ENCODE measurements around the gene C10orf95. TPM values are rescaled to one million over a fixed set of nuclear protein-coding genes. Genes with fewer than 3 reads are reported as not detected.

Gene C10orf95
- total RNA-seq, 1 donor from 2014 or later: 0.20 TPM

- no peak for DNase-seq (ENCODE audit: low read depth)
- Mint-ChIP-seq H3K27me3 (ENCODE audit: low read depth, unreplicated experiment) (peaks cover 20% of the 10 kb centered on the region), H3K27ac (ENCODE audit: unreplicated experiment) (peak overlapping the region; percentile 80), H3K4me3 (ENCODE audit: unreplicated experiment) (peak overlapping the region; percentile 95), H3K36me3 (ENCODE audit: low read depth, unreplicated experiment) (peaks cover 11% of the 10 kb centered on the region), H3K9me3 (ENCODE audit: unreplicated experiment) (no peaks in the 10 kb centered on the region), H3K4me1 (ENCODE audit: low read depth, unreplicated experiment) (peaks cover 5% of the 10 kb centered on the region)
- peak overlapping the region; percentile 92 for H3K4me3 ChIP-seq (ENCODE audit: insufficient read depth, low read depth, low read length)
- no peak for FAIRE-seq
- peaks cover 10% of the 10 kb centered on the region for H4K20me1 ChIP-seq (ENCODE audit: insufficient read depth, low read length)
- peaks cover 21% of the 10 kb centered on the region for H3K4me1 ChIP-seq (ENCODE audit: insufficient read depth, low read length)
- H3K27me3 ChIP-seq (ENCODE audit: insufficient read depth, low read length): peaks cover 8% of the 10 kb centered on the region
- TF ChIP-seq, protein P1, sequence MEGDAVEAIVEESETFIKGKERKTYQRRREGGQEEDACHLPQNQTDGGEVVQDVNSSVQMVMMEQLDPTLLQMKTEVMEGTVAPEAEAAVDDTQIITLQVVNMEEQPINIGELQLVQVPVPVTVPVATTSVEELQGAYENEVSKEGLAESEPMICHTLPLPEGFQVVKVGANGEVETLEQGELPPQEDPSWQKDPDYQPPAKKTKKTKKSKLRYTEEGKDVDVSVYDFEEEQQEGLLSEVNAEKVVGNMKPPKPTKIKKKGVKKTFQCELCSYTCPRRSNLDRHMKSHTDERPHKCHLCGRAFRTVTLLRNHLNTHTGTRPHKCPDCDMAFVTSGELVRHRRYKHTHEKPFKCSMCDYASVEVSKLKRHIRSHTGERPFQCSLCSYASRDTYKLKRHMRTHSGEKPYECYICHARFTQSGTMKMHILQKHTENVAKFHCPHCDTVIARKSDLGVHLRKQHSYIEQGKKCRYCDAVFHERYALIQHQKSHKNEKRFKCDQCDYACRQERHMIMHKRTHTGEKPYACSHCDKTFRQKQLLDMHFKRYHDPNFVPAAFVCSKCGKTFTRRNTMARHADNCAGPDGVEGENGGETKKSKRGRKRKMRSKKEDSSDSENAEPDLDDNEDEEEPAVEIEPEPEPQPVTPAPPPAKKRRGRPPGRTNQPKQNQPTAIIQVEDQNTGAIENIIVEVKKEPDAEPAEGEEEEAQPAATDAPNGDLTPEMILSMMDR (IDR thresholded peaks at IDR 0.05; ENCODE audit: insufficient read depth, low read depth, low read length): no peak
- no peak overlapping the region for H3K27ac ChIP-seq (ENCODE audit: low read depth, low read length)
- H3K9me3 ChIP-seq (ENCODE audit: insufficient read depth, low read depth, low read length): no peaks in the 10 kb centered on the region
- peaks cover 9% of the 10 kb centered on the region for H3K79me2 ChIP-seq (ENCODE audit: insufficient read depth, low read length)
- H3K36me3 ChIP-seq (ENCODE audit: insufficient read depth, low read length): no peaks in the 10 kb centered on the region
- peak overlapping the region; percentile 99 for H2AFZ ChIP-seq (ENCODE audit: low read depth, low read length)
- H3K9ac ChIP-seq (ENCODE audit: low read length): no peak overlapping the region
- H3K4me2 ChIP-seq (ENCODE audit: low read length): peak overlapping the region; percentile 92
Measured at GRCh38 chr10:102419269-102420180, 31.8 kb downstream of the C10orf95 start.

- Histone ChIP-seq H2AFZ (ENCODE audit: low read depth, low read length) (peak within 1 kb of the TSS; percentile 99), H3K9me3 (ENCODE audit: insufficient read depth, low read depth, low read length) (no peaks in the 10 kb centered on the region), H3K4me2 (ENCODE audit: low read length) (peak within 1 kb of the TSS; percentile 92), H4K20me1 (ENCODE audit: insufficient read depth, low read length) (peaks cover 10% of the 10 kb centered on the region), H3K4me3 (ENCODE audit: insufficient read depth, low read depth, low read length) (peak within 1 kb of the TSS; percentile 92), H3K36me3 (ENCODE audit: insufficient read depth, low read length) (no peaks in the 10 kb centered on the region), H3K4me1 (ENCODE audit: insufficient read depth, low read length) (peaks cover 21% of the 10 kb centered on the region), H3K79me2 (ENCODE audit: insufficient read depth, low read length) (peaks cover 9% of the 10 kb centered on the region), H3K27me3 (ENCODE audit: insufficient read depth, low read length) (peaks cover 8% of the 10 kb centered on the region), H3K9ac (ENCODE audit: low read length) (no peak within 1 kb of the TSS), H3K27ac (ENCODE audit: low read depth, low read length) (no peak within 1 kb of the TSS)
- TF ChIP-seq, protein P1 (IDR thresholded peaks at IDR 0.05; ENCODE audit: insufficient read depth, low read depth, low read length): no peak
- TF ChIP-seq EZH2 (IDR thresholded peaks at IDR 0.05; ENCODE audit: insufficient read depth, low read length): peak; percentile 40
- peaks cover 5% of the 10 kb centered on the region for H3K4me1 Mint-ChIP-seq (ENCODE audit: low read depth, unreplicated experiment)
- H3K4me3 Mint-ChIP-seq (ENCODE audit: unreplicated experiment): peak within 1 kb of the TSS; percentile 95
- peaks cover 20% of the 10 kb centered on the region for H3K27me3 Mint-ChIP-seq (ENCODE audit: low read depth, unreplicated experiment)
- FAIRE-seq (no peak), DNase-seq (ENCODE audit: low read depth) (no peak)
- H3K36me3 Mint-ChIP-seq (ENCODE audit: low read depth, unreplicated experiment): peaks cover 8% of the 10 kb centered on the region
- H3K9me3 Mint-ChIP-seq (ENCODE audit: unreplicated experiment): no peaks in the 10 kb centered on the region
- peak within 1 kb of the TSS; percentile 53 for H3K27ac Mint-ChIP-seq (ENCODE audit: unreplicated experiment)
Measured at GRCh38 chr10:102418622-102419268, 32.6 kb downstream of the C10orf95 start, which contains the start of gene PSD. Gene PSD, minus strand, starts transcription at chr10:102418785. Its CDS starts 1,747 bp downstream, at chr10:102417038.
